Activated CD4-positive, alpha-beta T cell treated with anti-CD3 and anti-CD28 coated beads, Interleukin-2, amount 10 ng/mL, durations not matched to agents 24 days and 14 days (primary cell): Measurements from ENCODE around the gene ERAL1. TPM values are rescaled to one million over a fixed set of nuclear protein-coding genes. Genes with fewer than 3 reads are reported as not detected.
"Not testable (repeated sequence)": the region's sequence is repeated elsewhere in the genome, so short reads cannot be mapped to it uniquely, and the experiment has no call there.

Source experiments
- DNase-seq: peaks from one replicate; pipeline ENCODE4 v3.0.0; 2022
- H3K27ac Mint-ChIP-seq: one replicate; pipeline ENCODE4 v1.8.0; 2022; ENCODE audit warnings: mild to moderate bottlenecking, mixed read lengths
- H3K27me3 Mint-ChIP-seq: one replicate; pipeline ENCODE4 v1.8.0; 2022; ENCODE audit warnings: mixed read lengths
- H3K36me3 Mint-ChIP-seq: one replicate; pipeline ENCODE4 v1.8.0; 2022; ENCODE audit warnings: low read depth, mild to moderate bottlenecking, mixed read lengths
- H3K4me1 Mint-ChIP-seq: one replicate; pipeline ENCODE4 v1.8.0; 2021; ENCODE audit warnings: mixed read lengths
- H3K4me3 Mint-ChIP-seq: one replicate; pipeline ENCODE4 v1.8.0; 2022; ENCODE audit warnings: mild to moderate bottlenecking, moderate library complexity, mixed read lengths
- H3K9me3 Mint-ChIP-seq: one replicate; pipeline ENCODE4 v1.8.0; 2021; ENCODE audit warnings: mixed read lengths
- intact Hi-C: fragments of 100-400 bp; cut with micrococcal nuclease; formaldehyde crosslinking; loops from one replicate; pipeline ENCODE4 v1.15.1; 2023
- total RNA-seq: library from RNA; stranded (reverse); gene quantifications from 2 replicates; pipeline ENCODE4 v1.2.3, GENCODE V29; 2022

ERAL1 gene
- total RNA-seq, 1 donor from 2014 or later, result 61.2 TPM

- H3K27ac Mint-ChIP-seq, H3K27me3 Mint-ChIP-seq, H3K9me3 Mint-ChIP-seq, H3K4me3 Mint-ChIP-seq, DNase-seq: not testable (repeated sequence)
- Mint-ChIP-seq H3K4me1 (peaks cover 15% of the 10 kb centered on the region), H3K36me3 (peaks cover 32% of the 10 kb centered on the region)
- intact Hi-C loops, result loop anchor here (2.0 kb wide), 1 partner anchor 20 kb away; the partner anchor contains the start of gene FLOT2
Measured at GRCh38 chr17:28877150-28877711, 22.4 kb downstream of the ERAL1 start.

- intact Hi-C loops, result no loop called here
Measured at GRCh38 chr17:28878158-28878910, 23.5 kb downstream of the ERAL1 start.

GRCh38 chr17:28878981-28879380 is 24.2 kb downstream of the ERAL1 start:
- Mint-ChIP-seq H3K9me3 (no peaks in the 10 kb centered on the region), H3K4me1 (peaks cover 15% of the 10 kb centered on the region), H3K27ac (no peak overlapping the region), H3K27me3 (no peaks in the 10 kb centered on the region), H3K4me3 (no peak overlapping the region), H3K36me3 (peaks cover 39% of the 10 kb centered on the region)
- intact Hi-C loops, result no loop called here
- DNase-seq, result peak; percentile 64

More at GRCh38 chr17:28878158-28878910, 23.5 kb downstream of the ERAL1 start:
- Mint-ChIP-seq H3K4me3 (no peak overlapping the region), H3K27ac (peak overlapping the region; percentile 6), H3K9me3 (no peaks in the 10 kb centered on the region), H3K36me3 (peaks cover 39% of the 10 kb centered on the region), H3K4me1 (peaks cover 15% of the 10 kb centered on the region), H3K27me3 (no peaks in the 10 kb centered on the region)
- no peak for DNase-seq

- intact Hi-C loops, result no loop called here
- Mint-ChIP-seq H3K27ac (no peak overlapping the region), H3K9me3 (no peaks in the 10 kb centered on the region), H3K4me3 (no peak overlapping the region), H3K36me3 (peaks cover 44% of the 10 kb centered on the region), H3K4me1 (peaks cover 15% of the 10 kb centered on the region), H3K27me3 (no peaks in the 10 kb centered on the region)
- no peak for DNase-seq
Measured at GRCh38 chr17:28879886-28880571, 25.2 kb downstream of the ERAL1 start.

- Mint-ChIP-seq H3K4me1 (peaks cover 14% of the 10 kb centered on the region), H3K27me3 (no peaks in the 10 kb centered on the region), H3K9me3 (no peaks in the 10 kb centered on the region), H3K4me3 (no peak overlapping the region), H3K27ac (no peak overlapping the region), H3K36me3 (peaks cover 49% of the 10 kb centered on the region)
- intact Hi-C loops, result no loop called here
- DNase-seq, result no peak
Measured at GRCh38 chr17:28880572-28880945, 25.7 kb downstream of the ERAL1 start.

- Mint-ChIP-seq H3K9me3 (no peaks in the 10 kb centered on the region), H3K36me3 (peaks cover 55% of the 10 kb centered on the region), H3K4me1 (peaks cover 5% of the 10 kb centered on the region), H3K27ac (no peak overlapping the region), H3K4me3 (no peak overlapping the region), H3K27me3 (no peaks in the 10 kb centered on the region)
- intact Hi-C loops, result no loop called here
- DNase-seq, result no peak
Measured at GRCh38 chr17:28881533-28882056, 26.8 kb downstream of the ERAL1 start.

GRCh38 chr17:28882154-28882895 is 27.5 kb downstream of the ERAL1 start:
- H3K4me1 Mint-ChIP-seq, result peaks cover 5% of the 10 kb centered on the region
- DNase-seq, result no peak
- no peaks in the 10 kb centered on the region for H3K27me3 Mint-ChIP-seq
- no peaks in the 10 kb centered on the region for H3K9me3 Mint-ChIP-seq
- no peak overlapping the region for H3K4me3 Mint-ChIP-seq
- H3K27ac Mint-ChIP-seq, result no peak overlapping the region
- peaks cover 54% of the 10 kb centered on the region for H3K36me3 Mint-ChIP-seq
- intact Hi-C loops, result no loop called here

GRCh38 chr17:28883967-28884702 is 29.3 kb downstream of the ERAL1 start:
- intact Hi-C loops, result no loop called here
- Mint-ChIP-seq H3K36me3 (peaks cover 45% of the 10 kb centered on the region), H3K9me3 (no peaks in the 10 kb centered on the region), H3K4me3 (no peak overlapping the region), H3K27me3 (no peaks in the 10 kb centered on the region), H3K27ac (no peak overlapping the region), H3K4me1 (peaks cover 4% of the 10 kb centered on the region)
- no peak for DNase-seq

- Mint-ChIP-seq H3K9me3 (no peaks in the 10 kb centered on the region), H3K4me3 (no peak overlapping the region), H3K36me3 (peaks cover 34% of the 10 kb centered on the region), H3K27me3 (no peaks in the 10 kb centered on the region), H3K4me1 (peaks cover 10% of the 10 kb centered on the region), H3K27ac (no peak overlapping the region)
- intact Hi-C loops, result no loop called here
- DNase-seq, result no peak
Measured at GRCh38 chr17:28885363-28885762, 30.5 kb downstream of the ERAL1 start.

- no peaks in the 10 kb centered on the region for H3K9me3 Mint-ChIP-seq
- H3K36me3 Mint-ChIP-seq, result peaks cover 33% of the 10 kb centered on the region
- H3K4me1 Mint-ChIP-seq, result peaks cover 14% of the 10 kb centered on the region
- H3K27ac Mint-ChIP-seq, result no peak overlapping the region
- intact Hi-C loops, result no loop called here
- DNase-seq, result no peak
- no peaks in the 10 kb centered on the region for H3K27me3 Mint-ChIP-seq
- H3K4me3 Mint-ChIP-seq, result no peak overlapping the region
Measured at GRCh38 chr17:28885951-28886350, 31.1 kb downstream of the ERAL1 start.

GRCh38 chr17:28887871-28888471 is 33.2 kb downstream of the ERAL1 start:
- DNase-seq, result no peak
- Mint-ChIP-seq H3K27ac (no peak overlapping the region), H3K4me3 (no peak overlapping the region), H3K27me3 (no peaks in the 10 kb centered on the region), H3K4me1 (peaks cover 32% of the 10 kb centered on the region), H3K36me3 (peaks cover 34% of the 10 kb centered on the region), H3K9me3 (no peaks in the 10 kb centered on the region)
- intact Hi-C loops, result no loop called here

- intact Hi-C loops, result no loop called here
- no peaks in the 10 kb centered on the region for H3K27me3 Mint-ChIP-seq
- no peaks in the 10 kb centered on the region for H3K9me3 Mint-ChIP-seq
- DNase-seq, result no peak
- no peak overlapping the region for H3K27ac Mint-ChIP-seq
- H3K4me1 Mint-ChIP-seq, result peaks cover 40% of the 10 kb centered on the region
- no peak overlapping the region for H3K4me3 Mint-ChIP-seq
- H3K36me3 Mint-ChIP-seq, result peaks cover 40% of the 10 kb centered on the region
Measured at GRCh38 chr17:28888832-28889231, 34.0 kb downstream of the ERAL1 start.

- H3K27ac Mint-ChIP-seq, result peak overlapping the region; percentile 72
- no peak for DNase-seq
- no peaks in the 10 kb centered on the region for H3K27me3 Mint-ChIP-seq
- no peaks in the 10 kb centered on the region for H3K9me3 Mint-ChIP-seq
- intact Hi-C loops, result no loop called here
- peaks cover 35% of the 10 kb centered on the region for H3K36me3 Mint-ChIP-seq
- peaks cover 43% of the 10 kb centered on the region for H3K4me1 Mint-ChIP-seq
- peak overlapping the region; percentile 36 for H3K4me3 Mint-ChIP-seq
Measured at GRCh38 chr17:28889996-28890395, 35.2 kb downstream of the ERAL1 start.
